Activated CD8-positive, alpha-beta memory T cell treated with anti-CD3 and anti-CD28 coated beads, Interleukin-2, amount 10 ng/mL, durations not matched to agents 7 days and 5 days (primary cell): ENCODE results near the gene KRT79. TPM values are rescaled to one million over a fixed set of nuclear protein-coding genes. Genes with fewer than 3 reads are reported as not detected.

Experiments used
- ATAC-seq: fragments of 150-1000 bp; cut with Tn5 transposase; one replicate; pipeline ENCODE4 v1.10.0; 2021; ENCODE audit warnings: moderate library complexity
- CTCF ChIA-PET: fragments of 350-600 bp; sonication (Branson Sonifier 250); formaldehyde crosslinking; loops from one replicate; lab custom pipeline; 2021; ENCODE audit warnings: antibody characterized with exemption; lab: Charles Lee
- DNase-seq: peaks from one replicate; pipeline ENCODE4 v3.0.0-alpha.2; 2020
- H3K27ac Mint-ChIP-seq: one replicate; pipeline ENCODE4 v1.8.0; 2021; ENCODE audit warnings: mild to moderate bottlenecking, mixed read lengths
- H3K27me3 Mint-ChIP-seq: one replicate; pipeline ENCODE4 v1.8.0; 2021; ENCODE audit warnings: mixed read lengths
- H3K36me3 Mint-ChIP-seq: one replicate; pipeline ENCODE4 v1.8.0; 2021; ENCODE audit warnings: mild to moderate bottlenecking, mixed read lengths
- H3K4me1 Mint-ChIP-seq: one replicate; pipeline ENCODE4 v1.8.0; 2021; ENCODE audit warnings: mixed read lengths
- H3K4me3 Mint-ChIP-seq: one replicate; pipeline ENCODE4 v1.8.0; 2021; ENCODE audit warnings: mild to moderate bottlenecking, moderate library complexity, mixed read lengths
- H3K9me3 Mint-ChIP-seq: one replicate; pipeline ENCODE4 v1.8.0; 2022; ENCODE audit warnings: low read depth, mixed read lengths
- total RNA-seq, 2 experiments: library from RNA; stranded (reverse); gene quantifications; one replicate each; pipeline ENCODE4 v1.2.3, GENCODE V29; 2021

KRT79 gene
- total RNA-seq, 2 experiments from 2014 or later: 0.23 TPM; not detected in 1

- H3K4me1 Mint-ChIP-seq: no peaks in the 10 kb centered on the region
- no peaks in the 10 kb centered on the region for H3K36me3 Mint-ChIP-seq
- H3K4me3 Mint-ChIP-seq: no peak overlapping the region
- H3K27ac Mint-ChIP-seq: no peak overlapping the region
- no peak for ATAC-seq
- no peak for DNase-seq
- H3K9me3 Mint-ChIP-seq: no peaks in the 10 kb centered on the region
- H3K27me3 Mint-ChIP-seq: peaks cover 9% of the 10 kb centered on the region
- CTCF ChIA-PET: interaction anchor here (1.6 kb wide), 1 partner anchor 62 kb away, joined by 5 read pairs; no protein-coding TSS in a partner anchor
Measured at GRCh38 chr12:52817699-52818238, 16.3 kb downstream of the KRT79 start.

GRCh38 chr12:52817003-52817698 is 17.0 kb downstream of the KRT79 start:
- Mint-ChIP-seq H3K9me3 (no peaks in the 10 kb centered on the region), H3K36me3 (no peaks in the 10 kb centered on the region), H3K4me1 (no peaks in the 10 kb centered on the region), H3K4me3 (no peak overlapping the region), H3K27me3 (peaks cover 12% of the 10 kb centered on the region), H3K27ac (no peak overlapping the region)
- CTCF ChIA-PET: interaction anchor here (1.6 kb wide), 1 partner anchor 63 kb away, joined by 5 read pairs; no protein-coding TSS in a partner anchor
- ATAC-seq (no peak), DNase-seq (no peak)

GRCh38 chr12:52815676-52816588 is 18.2 kb downstream of the KRT79 start:
- Mint-ChIP-seq H3K4me1 (no peaks in the 10 kb centered on the region), H3K9me3 (no peaks in the 10 kb centered on the region), H3K4me3 (no peak overlapping the region), H3K27me3 (peaks cover 12% of the 10 kb centered on the region), H3K36me3 (no peaks in the 10 kb centered on the region), H3K27ac (no peak overlapping the region)
- ATAC-seq (no peak), DNase-seq (no peak)
- CTCF ChIA-PET: no interaction called here

GRCh38 chr12:52815161-52815560 is 18.9 kb downstream of the KRT79 start:
- Mint-ChIP-seq H3K36me3 (no peaks in the 10 kb centered on the region), H3K4me1 (no peaks in the 10 kb centered on the region), H3K4me3 (no peak overlapping the region), H3K27me3 (peaks cover 8% of the 10 kb centered on the region), H3K9me3 (no peaks in the 10 kb centered on the region), H3K27ac (no peak overlapping the region)
- DNase-seq (no peak), ATAC-seq (no peak)
- CTCF ChIA-PET: interaction anchor here (2.2 kb wide), 1 partner anchor 55 kb away, joined by 5 read pairs; no protein-coding TSS in a partner anchor

GRCh38 chr12:52814710-52815155 is 19.4 kb downstream of the KRT79 start:
- Mint-ChIP-seq H3K4me3 (no peak overlapping the region), H3K27ac (no peak overlapping the region), H3K9me3 (no peaks in the 10 kb centered on the region), H3K4me1 (no peaks in the 10 kb centered on the region), H3K36me3 (no peaks in the 10 kb centered on the region), H3K27me3 (peaks cover 7% of the 10 kb centered on the region)
- ATAC-seq: no peak
- no peak for DNase-seq
- CTCF ChIA-PET: interaction anchor here (2.2 kb wide), 1 partner anchor 56 kb away, joined by 5 read pairs; no protein-coding TSS in a partner anchor

GRCh38 chr12:52813885-52814709 is 20.0 kb downstream of the KRT79 start, which contains the start of gene KRT4:
Gene KRT4, minus strand, starts transcription at chr12:52814116. Its CDS starts 58 bp downstream, at chr12:52814058.
- H3K36me3 Mint-ChIP-seq: no peaks in the 10 kb centered on the region
- no peak within 1 kb of the TSS for H3K27ac Mint-ChIP-seq
- H3K4me1 Mint-ChIP-seq: no peaks in the 10 kb centered on the region
- CTCF ChIA-PET: interaction anchor here (2.2 kb wide), 1 partner anchor 56 kb away, joined by 5 read pairs; no protein-coding TSS in a partner anchor
- peaks cover 10% of the 10 kb centered on the region for H3K27me3 Mint-ChIP-seq
- DNase-seq (no peak), ATAC-seq (no peak)
- H3K9me3 Mint-ChIP-seq: no peaks in the 10 kb centered on the region
- H3K4me3 Mint-ChIP-seq: no peak within 1 kb of the TSS

- ATAC-seq (no peak), DNase-seq (no peak)
- H3K4me3 Mint-ChIP-seq: no peak overlapping the region
- H3K36me3 Mint-ChIP-seq: no peaks in the 10 kb centered on the region
- no peak overlapping the region for H3K27ac Mint-ChIP-seq
- H3K9me3 Mint-ChIP-seq: no peaks in the 10 kb centered on the region
- CTCF ChIA-PET: interaction anchor here (2.2 kb wide), 1 partner anchor 57 kb away, joined by 5 read pairs; no protein-coding TSS in a partner anchor
- H3K27me3 Mint-ChIP-seq: peaks cover 10% of the 10 kb centered on the region
- H3K4me1 Mint-ChIP-seq: no peaks in the 10 kb centered on the region
Measured at GRCh38 chr12:52813203-52813819, 20.8 kb downstream of the KRT79 start.

GRCh38 chr12:52812749-52813148 is 21.4 kb downstream of the KRT79 start:
- H3K36me3 Mint-ChIP-seq: no peaks in the 10 kb centered on the region
- CTCF ChIA-PET: interaction anchor here (2.2 kb wide), 1 partner anchor 58 kb away, joined by 5 read pairs; no protein-coding TSS in a partner anchor
- no peak for ATAC-seq
- no peak overlapping the region for H3K27ac Mint-ChIP-seq
- H3K9me3 Mint-ChIP-seq: no peaks in the 10 kb centered on the region
- no peak overlapping the region for H3K4me3 Mint-ChIP-seq
- DNase-seq: no peak
- peaks cover 10% of the 10 kb centered on the region for H3K27me3 Mint-ChIP-seq
- no peaks in the 10 kb centered on the region for H3K4me1 Mint-ChIP-seq

- CTCF ChIA-PET: no interaction called here
Measured at GRCh38 chr12:52812073-52812400, 22.1 kb downstream of the KRT79 start.

GRCh38 chr12:52811191-52812072 is 22.7 kb downstream of the KRT79 start:
- no peak for DNase-seq
- ATAC-seq: no peak
- Mint-ChIP-seq H3K9me3 (no peaks in the 10 kb centered on the region), H3K27ac (no peak overlapping the region), H3K27me3 (peaks cover 10% of the 10 kb centered on the region), H3K4me3 (no peak overlapping the region), H3K4me1 (no peaks in the 10 kb centered on the region), H3K36me3 (no peaks in the 10 kb centered on the region)
- CTCF ChIA-PET: no interaction called here

More at GRCh38 chr12:52812073-52812400, 22.1 kb downstream of the KRT79 start:
- Mint-ChIP-seq H3K36me3 (no peaks in the 10 kb centered on the region), H3K27me3 (peaks cover 10% of the 10 kb centered on the region), H3K4me1 (no peaks in the 10 kb centered on the region), H3K9me3 (no peaks in the 10 kb centered on the region), H3K4me3 (no peak overlapping the region), H3K27ac (no peak overlapping the region)
- no peak for ATAC-seq
- DNase-seq: no peak

- no peak overlapping the region for H3K27ac Mint-ChIP-seq
- CTCF ChIA-PET: no interaction called here
- peaks cover 10% of the 10 kb centered on the region for H3K27me3 Mint-ChIP-seq
- no peaks in the 10 kb centered on the region for H3K4me1 Mint-ChIP-seq
- ATAC-seq (no peak), DNase-seq (no peak)
- H3K4me3 Mint-ChIP-seq: no peak overlapping the region
- H3K9me3 Mint-ChIP-seq: no peaks in the 10 kb centered on the region
- no peaks in the 10 kb centered on the region for H3K36me3 Mint-ChIP-seq
Measured at GRCh38 chr12:52810554-52810953, 23.6 kb downstream of the KRT79 start.
